Measurements from ENCODE around the gene TPPP3.
"Not testable (repeated sequence)": the region's sequence is repeated elsewhere in the genome, so short reads cannot be mapped to it uniquely, and the experiment has no call there.

The TPPP3 gene

DNA sequence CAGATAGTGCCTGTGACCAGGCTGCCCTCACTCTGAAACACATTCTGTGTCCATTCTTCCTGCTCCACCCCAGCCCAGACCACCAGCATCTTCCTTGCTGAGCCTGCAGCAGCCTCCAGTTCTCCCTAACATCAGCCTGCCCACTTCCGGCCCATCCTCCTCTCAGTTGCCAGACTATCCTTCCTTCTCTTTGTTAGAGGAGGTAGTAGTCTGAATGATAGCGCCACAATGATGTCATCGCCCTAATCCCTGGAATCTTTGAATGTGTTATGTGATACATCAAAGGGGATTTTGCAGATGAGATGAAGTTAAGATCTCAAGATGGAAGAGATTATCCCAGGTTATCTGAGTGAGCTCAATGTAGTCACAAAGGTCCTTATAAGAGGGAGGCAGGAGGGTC lies 26.2 kb upstream of the TPPP3 start:
- TF ChIP-seq, protein P1, sequence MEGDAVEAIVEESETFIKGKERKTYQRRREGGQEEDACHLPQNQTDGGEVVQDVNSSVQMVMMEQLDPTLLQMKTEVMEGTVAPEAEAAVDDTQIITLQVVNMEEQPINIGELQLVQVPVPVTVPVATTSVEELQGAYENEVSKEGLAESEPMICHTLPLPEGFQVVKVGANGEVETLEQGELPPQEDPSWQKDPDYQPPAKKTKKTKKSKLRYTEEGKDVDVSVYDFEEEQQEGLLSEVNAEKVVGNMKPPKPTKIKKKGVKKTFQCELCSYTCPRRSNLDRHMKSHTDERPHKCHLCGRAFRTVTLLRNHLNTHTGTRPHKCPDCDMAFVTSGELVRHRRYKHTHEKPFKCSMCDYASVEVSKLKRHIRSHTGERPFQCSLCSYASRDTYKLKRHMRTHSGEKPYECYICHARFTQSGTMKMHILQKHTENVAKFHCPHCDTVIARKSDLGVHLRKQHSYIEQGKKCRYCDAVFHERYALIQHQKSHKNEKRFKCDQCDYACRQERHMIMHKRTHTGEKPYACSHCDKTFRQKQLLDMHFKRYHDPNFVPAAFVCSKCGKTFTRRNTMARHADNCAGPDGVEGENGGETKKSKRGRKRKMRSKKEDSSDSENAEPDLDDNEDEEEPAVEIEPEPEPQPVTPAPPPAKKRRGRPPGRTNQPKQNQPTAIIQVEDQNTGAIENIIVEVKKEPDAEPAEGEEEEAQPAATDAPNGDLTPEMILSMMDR (IDR thresholded peaks at IDR 0.05), result no peak
- TF ChIP-seq ZFX (IDR thresholded peaks at IDR 0.05; ENCODE audit: borderline replicate concordance), result no peak
- H3K27ac ChIP-seq, result no peak overlapping the region

DNA sequence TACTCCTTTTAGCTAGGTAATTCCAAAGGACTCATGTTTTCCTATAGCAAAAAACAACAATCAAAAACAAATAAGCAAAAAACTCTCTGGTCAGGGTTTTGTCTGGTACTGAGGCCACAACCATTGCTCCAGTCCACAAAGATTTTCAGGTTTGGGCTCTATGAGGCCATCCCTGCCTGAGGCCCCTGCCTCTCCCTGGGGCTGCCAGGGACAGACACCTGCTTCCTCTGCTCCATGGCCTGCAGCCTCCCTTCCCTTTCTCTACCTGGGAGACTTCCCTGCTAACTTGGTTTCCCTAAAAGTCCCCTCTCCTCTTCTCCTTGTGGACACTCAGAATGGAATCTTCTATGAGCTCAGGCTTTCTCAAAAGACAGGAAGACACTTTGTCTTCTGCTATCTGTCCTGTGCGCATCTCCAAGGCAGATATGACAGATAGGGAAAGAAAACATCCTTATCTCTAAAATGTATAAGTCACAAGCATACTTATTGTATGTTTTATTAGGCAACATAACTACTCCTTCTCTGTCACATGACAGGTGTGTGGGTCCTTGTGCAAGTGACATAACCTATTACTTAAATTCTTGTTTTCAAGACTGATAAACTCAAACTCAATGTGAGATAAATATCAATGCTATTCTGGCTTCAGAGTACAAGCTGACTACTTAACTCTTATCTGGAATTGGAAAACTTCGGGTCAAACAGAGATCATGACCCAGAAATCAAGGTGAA lies 24.2 kb upstream of the TPPP3 start:
- H3K27ac ChIP-seq, result no peak overlapping the region
- TF ChIP-seq ZFX (IDR thresholded peaks at IDR 0.05; ENCODE audit: borderline replicate concordance), result no peak
- TF ChIP-seq, protein P1 (IDR thresholded peaks at IDR 0.05), result no peak

DNA sequence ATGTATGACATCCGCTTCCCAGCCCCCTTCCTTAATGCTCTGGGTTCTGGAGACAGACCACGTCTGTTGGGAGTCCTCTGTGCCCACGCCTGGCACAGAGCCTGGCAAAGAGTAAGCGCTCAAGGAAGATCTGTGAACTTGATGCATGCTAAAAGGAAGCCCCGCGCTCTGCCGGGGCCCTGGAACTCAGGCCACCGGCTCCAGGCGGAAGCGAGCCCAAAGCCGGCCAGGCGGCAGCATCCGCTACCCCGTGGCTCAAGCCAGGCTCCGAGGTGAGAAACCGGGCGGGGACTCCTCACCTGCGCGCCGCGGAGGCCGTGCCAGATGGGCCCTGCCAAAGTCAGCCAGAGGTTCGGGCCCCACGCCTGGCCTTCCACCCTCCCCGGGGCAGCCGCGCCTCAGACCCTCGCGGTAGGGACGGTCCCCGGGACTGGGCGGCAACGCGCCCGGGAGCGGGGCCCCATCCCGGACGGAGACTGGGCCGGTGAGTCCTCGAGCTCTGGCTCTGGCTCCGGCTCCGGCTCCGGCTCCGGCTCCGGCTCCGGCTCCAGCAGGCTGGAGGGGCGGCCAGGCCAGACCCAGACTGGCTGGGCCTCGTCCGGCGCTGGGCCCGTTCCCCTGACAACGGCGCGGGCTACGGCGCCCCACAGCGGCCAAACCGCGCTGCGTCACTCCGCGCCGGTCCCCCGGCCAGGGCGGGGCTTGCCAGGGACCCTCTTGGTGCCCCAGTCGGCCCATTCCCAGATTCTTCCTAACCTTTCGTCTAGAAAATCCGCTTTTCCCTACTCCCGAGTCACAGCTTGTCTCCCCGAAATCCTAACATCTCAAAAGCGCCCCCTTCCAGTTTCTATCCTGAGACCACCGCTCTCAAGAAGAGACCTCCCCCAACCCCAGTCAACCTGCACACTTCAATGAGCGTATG lies 22.8 kb upstream of the TPPP3 start, which contains the start of gene ZDHHC1:
TSS of gene ZDHHC1 (minus strand) at position 606 of the 922 bp plus-strand sequence. CDS start 8,702 bp downstream, outside the sequence.
- peak within 1 kb of the TSS; percentile 47 for H3K27ac ChIP-seq
- TF ChIP-seq, protein P1 (IDR thresholded peaks at IDR 0.05), result peak; percentile 90
- no peak for TF ChIP-seq ZFX (IDR thresholded peaks at IDR 0.05; ENCODE audit: borderline replicate concordance)

DNA sequence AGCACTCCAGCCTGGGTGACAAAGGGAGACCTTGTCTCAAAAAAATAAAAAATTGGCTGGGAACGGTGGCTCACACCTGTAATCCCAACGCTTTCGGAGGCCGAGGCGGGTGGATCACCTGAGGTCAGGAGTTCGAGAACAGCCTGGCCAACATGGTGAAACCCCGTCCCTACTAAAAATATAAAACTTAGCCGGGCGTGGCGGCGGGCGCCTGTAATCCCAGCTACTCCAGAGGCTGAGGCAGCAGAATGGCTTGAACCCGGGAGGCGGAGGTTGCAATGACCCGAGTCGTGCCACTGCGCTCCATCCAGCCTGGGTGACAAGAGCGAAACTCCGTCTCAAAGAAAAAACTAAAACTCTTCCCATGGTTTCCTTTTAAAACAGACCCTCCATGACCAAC lies 22.1 kb upstream of the TPPP3 start:
- not testable (repeated sequence) for H3K27ac ChIP-seq

DNA sequence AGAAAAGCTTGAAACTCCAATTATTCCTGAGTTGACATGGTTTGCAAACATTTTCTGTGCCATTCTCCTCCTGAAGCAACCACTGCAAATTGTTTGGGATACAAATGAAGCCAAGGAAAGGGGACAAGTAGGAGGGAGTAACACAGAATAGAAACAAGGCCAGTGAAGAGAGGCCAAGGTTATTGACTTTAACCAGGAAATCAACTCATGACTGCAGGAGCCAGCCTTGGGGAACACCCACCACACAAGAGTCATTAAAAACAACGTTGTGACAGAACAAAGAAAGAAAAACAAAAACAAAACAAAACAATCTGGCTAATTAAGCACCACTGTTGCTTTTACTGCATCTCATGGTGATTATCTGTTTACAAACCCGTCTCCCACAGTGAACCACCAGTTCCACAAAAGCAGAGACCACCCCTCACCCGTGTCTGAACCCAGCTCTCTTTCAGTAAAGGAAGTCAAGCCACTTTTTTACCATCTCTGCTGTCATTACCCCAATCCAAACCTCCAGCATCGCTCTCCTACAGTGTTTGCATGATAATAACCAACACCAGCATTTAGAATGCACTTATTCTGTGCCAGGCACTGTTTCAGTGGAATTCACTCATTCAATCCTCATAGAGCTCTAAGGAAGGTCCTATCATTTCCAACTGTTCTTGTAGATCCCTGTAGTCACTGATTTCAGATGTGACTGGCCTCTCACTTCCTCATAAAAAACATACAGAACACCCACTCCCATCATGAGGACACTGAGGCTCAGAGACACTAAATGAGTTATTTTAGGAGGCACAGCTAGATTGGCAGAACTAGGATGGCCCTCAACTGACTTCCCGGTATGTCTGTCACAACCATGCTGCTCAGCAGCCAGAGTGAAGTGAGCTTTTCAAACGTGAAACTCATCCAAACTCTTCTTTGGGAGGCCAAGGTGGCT lies 20.9 kb upstream of the TPPP3 start:
- no peak overlapping the region for H3K27ac ChIP-seq

DNA sequence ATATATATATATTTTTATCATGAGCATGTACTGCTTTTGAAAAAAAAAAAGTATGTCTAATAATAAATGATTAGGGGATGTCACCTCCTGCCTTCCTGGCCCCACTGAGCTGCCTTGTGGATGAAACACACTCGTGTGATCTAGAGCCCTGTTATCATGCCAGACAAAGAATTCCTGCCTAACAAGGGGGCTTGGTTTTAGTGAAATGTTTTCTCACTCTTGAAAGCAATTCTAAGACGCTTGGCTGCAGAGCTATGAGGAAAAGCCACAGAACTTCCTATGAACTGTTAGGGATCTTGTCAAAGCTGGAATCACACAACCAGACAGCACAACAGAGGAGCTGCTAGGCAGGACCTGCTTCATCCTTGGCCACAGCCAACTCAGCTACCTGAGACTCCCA lies 19.0 kb upstream of the TPPP3 start:
- H3K27ac ChIP-seq, result no peak overlapping the region
- TF ChIP-seq, protein P1 (IDR thresholded peaks at IDR 0.05), result no peak
- TF ChIP-seq ZFX (IDR thresholded peaks at IDR 0.05; ENCODE audit: borderline replicate concordance), result no peak

More for the DNA sequence above, 20.9 kb upstream of the TPPP3 start:
- TF ChIP-seq, protein P1 (IDR thresholded peaks at IDR 0.05), result no peak
- no peak for TF ChIP-seq ZFX (IDR thresholded peaks at IDR 0.05; ENCODE audit: borderline replicate concordance)

DNA sequence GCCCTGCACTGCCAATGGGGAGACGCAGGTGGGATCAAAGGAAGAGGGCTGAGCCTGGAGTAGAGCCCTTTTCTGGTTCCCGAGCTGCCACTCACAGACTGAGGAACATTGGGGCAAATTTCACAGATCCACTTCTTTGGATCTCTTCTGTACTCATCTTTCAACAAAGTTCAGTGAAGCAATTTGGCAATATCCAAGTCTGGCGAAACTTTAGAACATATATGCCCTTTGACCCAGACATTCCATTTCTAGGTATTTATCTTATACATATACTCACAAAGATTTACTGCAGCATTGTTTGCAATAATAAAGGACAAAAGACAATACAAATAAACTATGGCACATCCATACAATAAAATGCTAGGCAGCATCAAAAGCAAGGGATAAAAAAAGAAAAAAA lies 18.0 kb upstream of the TPPP3 start:
- no peak overlapping the region for H3K27ac ChIP-seq
- TF ChIP-seq ZFX (IDR thresholded peaks at IDR 0.05; ENCODE audit: borderline replicate concordance), result no peak
- TF ChIP-seq, protein P1 (IDR thresholded peaks at IDR 0.05), result no peak
